H1 (cell line): ENCODE results near the gene RANBP9. TPM values are rescaled to one million over a fixed set of nuclear protein-coding genes. Genes with fewer than 3 reads are reported as not detected.

Experiments
- CTCF ChIA-PET: fragments of 300-600 bp; sonication (Branson Sonifier 250); formaldehyde crosslinking; loops from one replicate; lab custom pipeline; 2021; ENCODE audit not compliant: partially characterized antibody; lab: Charles Lee
- POLR2A ChIA-PET: fragments of 300-600 bp; sonication (Branson Sonifier 250); formaldehyde crosslinking; loops from one replicate; lab custom pipeline; 2021; ENCODE audit warnings: inconsistent platforms; ENCODE audit not compliant: partially characterized antibody; lab: Charles Lee
- DNase-seq, 2 experiments: peaks; one replicate each; pipeline versions ENCODE4 v3.0.0 to v3.0.0-alpha.2; 2010 to 2022; ENCODE audit warnings: low spot score in 2 of 2, low read depth in 1 of 2, mixed read lengths in 1 of 2
- FAIRE-seq: peaks from 2 replicates; lab custom pipeline; 2011; peaks lifted over from hg19 to GRCh38; lab: Jason Lieb, UNC
- H2AFZ ChIP-seq: 2 replicates; pipeline ENCODE4 v1.8.1; 2012; ENCODE audit warnings: low read length, inconsistent platforms
- H2AK5ac ChIP-seq: 2 replicates; pipeline ENCODE4 v1.6.1; 2013; ENCODE audit warnings: low read depth, low read length
- H2BK120ac ChIP-seq: replicated peaks from 2 replicates; pipeline ENCODE3; 2013; ENCODE audit warnings: low read depth, low read length, inconsistent platforms
- H2BK12ac ChIP-seq: 2 replicates; pipeline ENCODE4 v1.6.1; 2013; ENCODE audit warnings: low read depth, low read length
- H2BK15ac ChIP-seq: 2 replicates; pipeline ENCODE4 v1.6.1; 2013; ENCODE audit warnings: low read length
- H2BK20ac ChIP-seq: 2 replicates; pipeline ENCODE4 v1.6.1; 2013; ENCODE audit warnings: low read length
- H2BK5ac ChIP-seq: 2 replicates; pipeline ENCODE4 v1.6.1; 2013; ENCODE audit warnings: low read depth, low read length
- H3K14ac ChIP-seq: 2 replicates; pipeline ENCODE4 v1.6.1; 2013; ENCODE audit warnings: inconsistent platforms; ENCODE audit not compliant: insufficient read length
- H3K18ac ChIP-seq: 2 replicates; pipeline ENCODE4 v1.6.1; 2013; ENCODE audit warnings: low read length; ENCODE audit errors: extremely low read depth
- H3K23ac ChIP-seq: 2 replicates; pipeline ENCODE4 v1.6.1; 2013; ENCODE audit warnings: inconsistent platforms; ENCODE audit not compliant: insufficient read length
- H3K23me2 ChIP-seq: 2 replicates; pipeline ENCODE4 v1.6.1; 2013; ENCODE audit warnings: low read depth, low read length
- H3K27ac ChIP-seq: 2 replicates; pipeline ENCODE4 v1.6.1; 2011; ENCODE audit warnings: low read depth, low read length, inconsistent platforms
- H3K27me3 ChIP-seq, 4 experiments: replicated peaks in 1 of 4; 1 replicate in 1 of 4; 2 replicates in 3 of 4; pipeline versions ENCODE4 v1.6.1 to v1.8.1; 2011 to 2013; ENCODE audit warnings: low read length in 3 of 4, mild to moderate bottlenecking in 3 of 4, inconsistent platforms in 2 of 4, mixed read lengths in 2 of 4, moderate library complexity in 1 of 4; ENCODE audit not compliant: control insufficient read depth in 3 of 4, insufficient read depth in 3 of 4; ENCODE audit errors: extremely low read depth in 1 of 4
- H3K36me3 ChIP-seq, 4 experiments: 2 replicates each; pipeline versions ENCODE4 v1.6.1 to v1.8.1; 2011 to 2013; ENCODE audit warnings: mild to moderate bottlenecking in 4 of 4, low read length in 3 of 4, moderate library complexity in 2 of 4, control low read depth in 1 of 4, inconsistent platforms in 1 of 4; ENCODE audit not compliant: insufficient read depth in 4 of 4, control insufficient read depth in 2 of 4
- H3K4ac ChIP-seq: replicated peaks from 2 replicates; pipeline ENCODE3; 2013; ENCODE audit warnings: low read length, low read depth, mixed read lengths, inconsistent platforms; ENCODE audit not compliant: insufficient read length
- H3K4me1 ChIP-seq, 4 experiments: replicated peaks in 1 of 4; 1 replicate in 1 of 4; 2 replicates in 3 of 4; pipeline versions ENCODE4 v1.6.1 to v1.8.1; 2011 to 2013; ENCODE audit warnings: low read length in 3 of 4, inconsistent platforms in 2 of 4, mixed read lengths in 1 of 4; ENCODE audit not compliant: insufficient read depth in 4 of 4, control insufficient read depth in 3 of 4
- H3K4me2 ChIP-seq, 2 experiments: 2 replicates each; pipeline versions ENCODE4 v1.6.1 to v1.8.1; 2011 to 2013; ENCODE audit warnings: low read depth in 2 of 2, low read length in 2 of 2, control low read depth in 1 of 2, inconsistent platforms in 1 of 2, mild to moderate bottlenecking in 1 of 2; ENCODE audit not compliant: insufficient read depth in 1 of 2
- H3K4me3 ChIP-seq, 4 experiments: fragments of 200-600, 300-600 bp in 1 of 4; sonication (generic), shearing (Covaris generic), sonication (Bioruptor Twin) in 1 of 4; 2 replicates each; pipeline versions ENCODE4 v1.5.1 to v1.8.1; 2011 to 2016; ENCODE audit warnings: low read length in 4 of 4, low read depth in 3 of 4, control low read depth in 2 of 4, inconsistent platforms in 2 of 4, mild to moderate bottlenecking in 2 of 4, mixed read lengths in 1 of 4, moderate library complexity in 1 of 4; ENCODE audit not compliant: insufficient read depth in 2 of 4; ENCODE audit errors: extremely low read depth in 1 of 4
- H3K56ac ChIP-seq: replicated peaks from 2 replicates; pipeline ENCODE3; 2013; ENCODE audit warnings: low read depth, mild to moderate bottlenecking, mixed read lengths, low read length, inconsistent platforms; ENCODE audit not compliant: insufficient read length
- H3K79me1 ChIP-seq: 2 replicates; pipeline ENCODE4 v1.6.1; 2013; ENCODE audit warnings: low read depth, low read length, control low read depth
- H3K79me2 ChIP-seq, 2 experiments: 2 replicates each; pipeline versions ENCODE4 v1.6.1 to v1.8.1; 2012 to 2013; ENCODE audit warnings: low read length in 2 of 2, mild to moderate bottlenecking in 2 of 2, inconsistent platforms in 1 of 2; ENCODE audit not compliant: insufficient read depth in 2 of 2, control insufficient read depth in 1 of 2
- H3K9ac ChIP-seq, 4 experiments: replicated peaks in 1 of 4; 1 replicate in 1 of 4; 2 replicates in 3 of 4; pipeline versions ENCODE4 v1.6.1 to v1.8.1; 2011 to 2013; ENCODE audit warnings: low read depth in 3 of 4, low read length in 3 of 4, control low read depth in 2 of 4, mild to moderate bottlenecking in 2 of 4, moderate library complexity in 2 of 4, inconsistent platforms in 1 of 4; ENCODE audit errors: extremely low read depth in 1 of 4
- H3K9me3 ChIP-seq, 2 experiments: 2 replicates each; pipeline versions ENCODE4 v1.6.1 to v1.8.1; 2012 to 2013; ENCODE audit warnings: mild to moderate bottlenecking in 2 of 2, moderate library complexity in 2 of 2, control low read depth in 1 of 2, inconsistent platforms in 1 of 2, low read depth in 1 of 2, low read length in 1 of 2, mixed read lengths in 1 of 2; ENCODE audit not compliant: insufficient read depth in 2 of 2
- H4K20me1 ChIP-seq, 2 experiments: replicated peaks in 1 of 2; 2 replicates each; pipeline versions ENCODE3 to v1.8.1; 2011 to 2013; ENCODE audit warnings: inconsistent platforms in 2 of 2, low read length in 2 of 2, mild to moderate bottlenecking in 1 of 2; ENCODE audit not compliant: insufficient read depth in 2 of 2, control insufficient read depth in 1 of 2
- H4K5ac ChIP-seq: 2 replicates; pipeline ENCODE4 v1.6.1; 2013; ENCODE audit warnings: low read length, low read depth, mixed read lengths, inconsistent platforms; ENCODE audit not compliant: insufficient read length
- H4K8ac ChIP-seq: 2 replicates; pipeline ENCODE4 v1.8.0; 2013; ENCODE audit warnings: mild to moderate bottlenecking, moderate library complexity, low read length, inconsistent platforms; ENCODE audit not compliant: insufficient read depth; ENCODE audit errors: extremely low read depth
- H4K91ac ChIP-seq: replicated peaks from 2 replicates; pipeline ENCODE3; 2013; ENCODE audit warnings: low read length, mixed read lengths, inconsistent platforms; ENCODE audit not compliant: insufficient read length
- RXRA ChIP-seq: IDR thresholded peaks from 2 replicates; pipeline ENCODE4 v1.6.1; 2011; ENCODE audit warnings: low read depth, mild to moderate bottlenecking, low read length, moderate library complexity; ENCODE audit not compliant: insufficient read depth
- TAF1 ChIP-seq: IDR thresholded peaks from 2 replicates; pipeline ENCODE4 v1.6.1; 2011; ENCODE audit warnings: mild to moderate bottlenecking, low read depth, low read length
- WGBS, 2 experiments: shearing (Covaris generic) in 1 of 2; methylation state at CpG; one replicate each; pipeline versions ENCODE4 v1.1.6 to v1.1.7; 2013 to 2015; ENCODE audit warnings: low lambda C conversion rate in 2 of 2, mixed read lengths in 2 of 2, inconsistent platforms in 1 of 2, low coverage in 1 of 2, missing lambda C conversion rate in 1 of 2; ENCODE audit not compliant: insufficient replicate concordance in 2 of 2, insufficient coverage in 1 of 2, insufficient read length in 1 of 2; ENCODE audit errors: extremely low coverage in 1 of 2, missing lambda C conversion rate in 1 of 2; 5-methylcytosine and 5-hydroxymethylcytosine counted together
- polyA plus RNA-seq, 7 experiments: library from polyadenylated mRNA; depleted of rRNA in 3 of 7; stranded (reverse) in 5 of 7; unstranded in 2 of 7; fragments of >200 nt in 5 of 7; fragments of 200-250 nt in 2 of 7; gene quantifications; 1 replicate in 5 of 7; 2 replicates in 1 of 7; 4 replicates in 1 of 7; pipeline versions ENCODE4 v1.2.1 to v1.2.3, GENCODE V29; 2011 to 2013; ENCODE audit warnings: missing spikeins in 2 of 7, mixed read lengths in 2 of 7
- total RNA-seq: library from RNA; stranded (reverse); fragmentation: NEBNext Ultra II Directional; extraction: Animal tissue kit (Norgen Biotek cat#: 25700); gene quantifications from 2 replicates; pipeline ENCODE4 v1.2.1, GENCODE V29; 2021

RANBP9 gene
- total and polyA plus RNA-seq, 2 of the 8 experiments (the other 6 are each of a cell fraction or from before 2014, with no cell fraction given): 13.0 to 36.7 TPM

DNA sequence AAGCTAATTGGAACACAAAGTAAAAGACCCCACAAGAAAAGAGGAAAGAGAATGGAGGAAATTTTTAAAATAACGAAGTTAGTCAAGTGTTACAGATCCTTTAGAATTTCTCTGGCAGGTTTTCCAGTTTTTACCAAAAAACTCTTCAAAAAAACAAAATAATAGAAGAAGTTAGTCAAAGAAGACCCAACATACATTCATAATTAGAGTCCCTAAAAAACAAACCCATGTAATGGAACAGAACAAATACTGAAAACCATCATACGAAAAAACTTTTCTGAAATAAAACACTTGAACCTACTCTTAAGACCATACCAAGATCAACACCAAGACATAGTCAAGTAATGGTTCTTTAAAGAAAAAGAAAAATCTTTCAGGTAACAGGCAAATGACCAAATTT is 31.6 kb downstream of the RANBP9 start:
- peaks cover 0 to 80% of the 10 kb centered on the region in 2 experiments; a peak in 2 of 4 replicates for H3K79me2 ChIP-seq
- FAIRE-seq (no peak), DNase-seq (no peak)
- H2BK15ac ChIP-seq: no peak overlapping the region
- no peak overlapping the region for H3K4ac ChIP-seq
- CTCF ChIA-PET: no interaction called here
- H2BK20ac ChIP-seq: no peak overlapping the region
- no peaks in the 10 kb centered on the region; a peak in 1 of 8 replicates for H3K36me3 ChIP-seq
- no peaks in the 10 kb centered on the region for H3K4me1 ChIP-seq
- H3K4me2 ChIP-seq: no peak overlapping the region
- no peaks in the 10 kb centered on the region for H3K27me3 ChIP-seq
- H2BK120ac ChIP-seq: no peak overlapping the region
- no peak overlapping the region for H4K5ac ChIP-seq
- no peak overlapping the region for H2AK5ac ChIP-seq
- H3K9me3 ChIP-seq: no peaks in the 10 kb centered on the region
- H2BK5ac ChIP-seq: no peak overlapping the region
- 0 out of 2 replicates have a peak, but pooled peaks cover 4% of the 10 kb centered on the region for H3K79me1 ChIP-seq
- H3K4me3 ChIP-seq: no peak overlapping the region
- H3K23ac ChIP-seq: no peak overlapping the region
- no peak overlapping the region for H3K27ac ChIP-seq
- no peak overlapping the region for H2BK12ac ChIP-seq
- POLR2A ChIA-PET: no interaction called here
- WGBS, 2 experiments: 90% methylated on average over 2 of the region's 2 CpGs; no CpG with 5 or more reads in 1 of the 2 experiments
- H3K56ac ChIP-seq: no peak overlapping the region
- H4K20me1 ChIP-seq: peaks cover 3% of the 10 kb centered on the region in 2 experiments
- H3K23me2 ChIP-seq: no peaks in the 10 kb centered on the region
- H3K9ac ChIP-seq: no peak overlapping the region
- H4K91ac ChIP-seq: no peak overlapping the region
- H2AFZ ChIP-seq: no peak overlapping the region
- H4K8ac ChIP-seq: no peak overlapping the region
- no peak overlapping the region for H3K18ac ChIP-seq
- H3K14ac ChIP-seq: no peak overlapping the region
- no peak for TF ChIP-seq TAF1
- TF ChIP-seq RXRA: no peak
- TF ChIP-seq, all 59 proteins: peak for 0
